Fibroblast of lung (primary cell): ENCODE results near the gene KIF1B. TPM values are rescaled to one million over a fixed set of nuclear protein-coding genes. Genes with fewer than 3 reads are reported as not detected.

Experiments
- DNase-seq, 2 donors: peaks; one replicate each; pipeline versions ENCODE4 v3.0.0 to v3.0.0-alpha.2; 2010; ENCODE audit warnings: low read depth in 2 of 2
- H2AFZ ChIP-seq: 2 replicates; pipeline ENCODE4 v1.5.1; 2012; ENCODE audit warnings: low read length, control low read depth, inconsistent platforms
- H3K27ac ChIP-seq: 2 replicates; pipeline ENCODE4 v1.5.1; 2011; ENCODE audit warnings: low read length, control low read depth; ENCODE audit not compliant: insufficient read depth
- H3K27me3 ChIP-seq: 2 replicates; pipeline ENCODE4 v1.5.1; 2011; ENCODE audit warnings: mild to moderate bottlenecking, low read length; ENCODE audit not compliant: control insufficient read depth, insufficient read depth
- H3K36me3 ChIP-seq: 2 replicates; pipeline ENCODE4 v1.5.1; 2011; ENCODE audit warnings: low read length; ENCODE audit not compliant: control insufficient read depth, insufficient read depth
- H3K4me1 ChIP-seq: 2 replicates; pipeline ENCODE4 v1.5.1; 2011; ENCODE audit warnings: low read length; ENCODE audit not compliant: control insufficient read depth, insufficient read depth; ENCODE audit errors: extremely low read depth
- H3K4me2 ChIP-seq: 2 replicates; pipeline ENCODE4 v1.5.1; 2011; ENCODE audit warnings: low read length, control low read depth; ENCODE audit not compliant: insufficient read depth; ENCODE audit errors: extremely low read depth
- H3K4me3 ChIP-seq, 4 experiments: fragments of 200-600 bp in 1 of 4; sonication (generic) in 1 of 4; replicated peaks in 1 of 4; 2 replicates each; pipeline ENCODE4 v1.5.1; 2011 to 2016; ENCODE audit warnings: low read length in 4 of 4, low read depth in 3 of 4, mild to moderate bottlenecking in 3 of 4, control low read depth in 2 of 4, inconsistent platforms in 1 of 4, mixed read lengths in 1 of 4; ENCODE audit not compliant: insufficient read depth in 1 of 4; ENCODE audit errors: control extremely low read depth in 1 of 4
- H3K79me2 ChIP-seq: 2 replicates; pipeline ENCODE4 v1.5.1; 2012; ENCODE audit warnings: mild to moderate bottlenecking, low read length, inconsistent platforms; ENCODE audit not compliant: control insufficient read depth, insufficient read depth
- H3K9ac ChIP-seq: 2 replicates; pipeline ENCODE4 v1.5.1; 2011; ENCODE audit warnings: mild to moderate bottlenecking, low read length, control low read depth; ENCODE audit not compliant: insufficient read depth
- H3K9me3 ChIP-seq: 2 replicates; pipeline ENCODE4 v1.5.1; 2012; ENCODE audit warnings: low read depth, low read length; ENCODE audit not compliant: control insufficient read depth, insufficient read depth
- H4K20me1 ChIP-seq: 2 replicates; pipeline ENCODE4 v1.5.1; 2011; ENCODE audit warnings: low read length; ENCODE audit not compliant: control insufficient read depth, insufficient read depth; ENCODE audit errors: extremely low read depth
- CTCF ChIP-seq, 2 donors: IDR thresholded peaks in 1 of 2; conservative IDR thresholded peaks in 1 of 2; 1 replicate in 1 of 2; 2 replicates in 1 of 2; pipeline ENCODE4 v1.5.1; 2011 to 2012; ENCODE audit warnings: low read length in 2 of 2, control low read depth in 1 of 2, inconsistent platforms in 1 of 2, low read depth in 1 of 2, mild to moderate bottlenecking in 1 of 2
- EZH2 ChIP-seq: IDR thresholded peaks from 2 replicates; pipeline ENCODE4 v1.5.1; 2012; ENCODE audit warnings: low read length, control low read depth, mild to moderate bottlenecking; ENCODE audit errors: missing control alignments
- polyA plus RNA-seq, 2 donors: library from polyadenylated mRNA; depleted of rRNA in 1 of 2; stranded (reverse) in 1 of 2; unstranded in 1 of 2; fragments of >200 nt; gene quantifications; 2 replicates each; pipeline ENCODE4 v1.2.1, GENCODE V29; 2011 to 2012; ENCODE audit warnings: missing spikeins in 1 of 2
- total RNA-seq: library from RNA; depleted of rRNA; stranded (reverse); fragments of >200 nt; gene quantifications from 2 replicates; pipeline ENCODE4 v1.2.1, GENCODE V29; 2014

Gene KIF1B
- total and polyA plus RNA-seq, 2 donors (not counting 1 experiment from before 2014, with no cell fraction given), result 23.6 to 34.3 TPM

- Histone ChIP-seq H3K4me2 (no peak overlapping the region), H2AFZ (no peak overlapping the region), H3K36me3 (peaks cover 8% of the 10 kb centered on the region), H3K27me3 (no peaks in the 10 kb centered on the region), H3K9me3 (no peaks in the 10 kb centered on the region), H4K20me1 (no peaks in the 10 kb centered on the region), H3K79me2 (no peaks in the 10 kb centered on the region), H3K9ac (no peak overlapping the region), H3K4me1 (no peaks in the 10 kb centered on the region), H3K4me3 (no peak overlapping the region), H3K27ac (no peak overlapping the region)
- TF ChIP-seq EZH2 (no peak), CTCF (conservative IDR thresholded peaks at IDR 0.05 in 1 of 2, IDR thresholded peaks at IDR 0.05 in 1 of 2; ENCODE audit: low read depth in 1 of 2, low read length in 2 of 2) (no peak)
- DNase-seq, result no peak
Measured at GRCh38 chr1:10181154-10181553, 29.2 kb upstream of the KIF1B start.

- no peak overlapping the region for H3K9ac ChIP-seq
- H3K4me3 ChIP-seq, result no peak overlapping the region
- H3K4me1 ChIP-seq, result no peaks in the 10 kb centered on the region
- H2AFZ ChIP-seq, result no peak overlapping the region
- H3K79me2 ChIP-seq, result no peaks in the 10 kb centered on the region
- no peaks in the 10 kb centered on the region for H3K9me3 ChIP-seq
- TF ChIP-seq CTCF (conservative IDR thresholded peaks at IDR 0.05 in 1 of 2, IDR thresholded peaks at IDR 0.05 in 1 of 2; ENCODE audit: low read depth in 1 of 2, low read length in 2 of 2), result no peak
- no peak for TF ChIP-seq EZH2
- H4K20me1 ChIP-seq, result no peaks in the 10 kb centered on the region
- no peak overlapping the region for H3K27ac ChIP-seq
- H3K4me2 ChIP-seq, result no peak overlapping the region
- H3K27me3 ChIP-seq, result no peaks in the 10 kb centered on the region
- no peak for DNase-seq
- H3K36me3 ChIP-seq, result no peaks in the 10 kb centered on the region
Measured at GRCh38 chr1:10185759-10186158, 24.6 kb upstream of the KIF1B start.

- no peak for DNase-seq
- H3K4me3 ChIP-seq, result no peak overlapping the region
- H3K36me3 ChIP-seq, result no peaks in the 10 kb centered on the region
- TF ChIP-seq CTCF (conservative IDR thresholded peaks at IDR 0.05 in 1 of 2, IDR thresholded peaks at IDR 0.05 in 1 of 2; ENCODE audit: low read depth in 1 of 2, low read length in 2 of 2) (no peak), EZH2 (no peak)
- no peak overlapping the region for H3K27ac ChIP-seq
- H3K27me3 ChIP-seq, result no peaks in the 10 kb centered on the region
- H3K9me3 ChIP-seq, result no peaks in the 10 kb centered on the region
- no peaks in the 10 kb centered on the region for H3K79me2 ChIP-seq
- H3K4me1 ChIP-seq, result no peaks in the 10 kb centered on the region
- H3K4me2 ChIP-seq, result no peak overlapping the region
- H2AFZ ChIP-seq, result no peak overlapping the region
- no peaks in the 10 kb centered on the region for H4K20me1 ChIP-seq
- no peak overlapping the region for H3K9ac ChIP-seq
Measured at GRCh38 chr1:10186331-10187025, 23.9 kb upstream of the KIF1B start.
